NCI-H82 treated with DMSO at 0.1 percent for 48 hours (cell line): ENCODE data around the gene C2orf72.
"Not testable (repeated sequence)": the region's sequence is repeated elsewhere in the genome, so short reads cannot be mapped to it uniquely, and the experiment has no call there.

Experiments used
- DNase-seq: peaks from one replicate; lab custom pipeline; 2025; ENCODE audit not compliant: unreplicated experiment; lab: John Stamatoyannopoulos, UW

C2orf72 gene

DNA sequence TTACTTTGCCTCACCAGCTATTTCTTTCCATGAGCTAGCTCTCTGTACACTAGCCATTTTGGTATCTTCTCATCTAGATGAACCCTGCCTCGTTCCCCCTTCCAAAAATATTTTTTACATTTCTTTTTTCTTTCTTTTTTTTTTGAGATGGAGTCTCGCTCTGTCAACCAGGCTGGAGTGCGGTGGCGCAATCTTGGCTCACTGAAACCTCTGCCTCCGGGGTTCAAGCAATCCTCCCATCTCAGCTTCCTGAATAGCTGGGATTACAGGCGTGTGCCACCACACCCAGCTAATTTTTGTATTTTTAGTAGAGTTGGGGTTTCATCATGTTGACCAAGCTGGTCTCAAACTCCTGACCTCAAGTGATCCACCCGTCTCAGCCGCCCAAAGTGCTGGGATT lies 30.2 kb downstream of the C2orf72 start:
- DNase-seq = not testable (repeated sequence)

DNA sequence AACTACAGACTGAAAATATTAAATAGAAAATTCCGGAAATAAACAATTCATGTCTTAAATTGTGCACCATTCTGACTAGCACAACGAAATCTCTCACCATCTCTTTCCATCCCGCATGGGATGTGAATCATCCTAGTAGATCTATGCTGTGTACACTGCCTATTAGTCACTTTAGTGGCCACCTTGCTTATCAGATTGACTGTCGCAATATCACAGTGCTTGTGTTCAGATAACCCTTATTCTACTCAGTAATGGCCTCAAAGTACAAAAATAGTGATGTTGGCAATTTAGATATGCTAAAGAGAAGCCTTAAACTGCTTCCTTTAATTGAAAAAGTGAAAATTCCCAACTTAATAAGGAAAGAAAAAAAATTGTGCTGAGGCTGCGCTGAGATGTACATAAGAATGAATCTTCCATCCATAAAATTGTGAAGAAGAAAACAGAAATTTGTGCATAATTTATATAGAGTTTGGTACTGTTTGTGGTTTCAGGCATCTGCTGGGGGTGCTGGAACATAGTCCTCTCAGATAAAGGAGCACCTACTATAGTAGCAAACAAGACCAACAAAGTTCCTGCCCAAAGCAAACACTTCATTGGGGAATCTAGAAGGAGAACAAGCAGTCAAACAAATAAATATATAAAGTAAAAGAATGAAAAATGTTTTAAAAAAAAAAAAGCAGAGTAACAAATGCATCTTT lies 31.4 kb downstream of the C2orf72 start:
- no peak for DNase-seq

DNA sequence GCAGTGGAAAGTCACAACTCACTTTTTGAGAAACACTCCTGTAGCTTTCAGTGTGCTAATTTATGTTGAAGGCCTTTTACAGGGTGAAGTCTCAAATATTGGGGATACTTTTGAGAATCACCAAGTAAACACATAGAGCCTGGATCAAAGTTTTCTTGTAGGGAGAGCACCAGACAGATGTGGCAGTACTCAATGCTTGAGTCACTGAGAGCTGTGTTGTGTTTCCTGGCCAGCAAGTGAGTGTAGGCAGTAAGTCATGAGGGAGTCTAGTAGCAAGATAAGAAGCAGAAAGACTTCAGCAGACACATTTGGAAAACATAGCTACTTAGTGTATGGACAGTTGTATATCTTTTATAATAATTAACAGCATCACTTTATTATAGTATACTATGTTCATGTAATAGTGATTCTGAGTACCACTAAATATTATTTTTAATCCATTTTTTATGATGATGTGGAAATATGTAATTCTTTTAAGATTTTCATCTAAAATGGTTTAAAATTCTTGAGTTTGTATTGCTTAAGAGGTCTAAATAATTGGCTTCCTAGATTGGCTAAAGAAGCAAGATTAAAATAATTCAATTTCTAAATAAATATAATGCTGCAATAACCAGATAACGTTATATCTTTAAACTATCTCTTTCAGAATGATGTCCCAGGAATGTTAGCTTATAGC lies 32.2 kb downstream of the C2orf72 start:
- no peak for DNase-seq

DNA sequence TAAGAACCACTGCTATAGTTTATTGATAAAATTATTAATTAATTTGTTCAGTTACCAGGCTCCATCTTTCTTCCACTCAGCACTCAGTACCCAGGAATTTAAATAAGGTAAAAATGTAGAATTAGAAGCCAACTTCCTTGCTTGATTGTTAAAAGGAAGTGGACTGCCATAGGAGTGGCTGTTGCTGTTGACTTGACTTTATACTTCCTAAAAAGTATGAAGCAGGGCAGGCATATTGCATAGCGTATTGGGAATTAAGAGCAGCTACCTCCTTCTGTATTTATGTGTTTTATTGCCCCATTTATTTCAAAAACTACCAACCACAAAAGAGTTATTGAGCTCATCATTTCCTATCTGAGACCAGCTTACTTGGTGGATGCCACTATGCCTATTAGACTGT lies 47.2 kb downstream of the C2orf72 start:
- DNase-seq = no peak

DNA sequence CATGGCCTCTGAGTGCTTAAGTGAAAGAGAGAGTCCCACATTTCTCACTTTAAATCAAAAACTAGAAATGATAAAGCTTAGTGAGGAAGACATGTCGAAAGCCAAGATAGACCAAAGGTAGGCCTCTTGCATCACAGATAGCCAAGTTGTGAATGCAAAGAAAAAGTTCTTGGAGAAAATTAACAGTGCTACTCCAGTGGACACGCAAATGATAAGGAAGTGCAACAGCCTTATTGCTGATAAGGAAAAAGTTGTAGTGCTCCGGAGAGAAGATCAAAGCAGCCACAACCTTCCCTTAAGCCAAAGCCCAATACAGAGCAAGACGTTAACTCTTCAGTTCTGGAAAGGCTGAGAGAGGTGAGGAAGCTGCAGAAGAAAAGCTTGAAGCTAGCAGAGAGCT lies 51.4 kb downstream of the C2orf72 start:
- no peak for DNase-seq

DNA sequence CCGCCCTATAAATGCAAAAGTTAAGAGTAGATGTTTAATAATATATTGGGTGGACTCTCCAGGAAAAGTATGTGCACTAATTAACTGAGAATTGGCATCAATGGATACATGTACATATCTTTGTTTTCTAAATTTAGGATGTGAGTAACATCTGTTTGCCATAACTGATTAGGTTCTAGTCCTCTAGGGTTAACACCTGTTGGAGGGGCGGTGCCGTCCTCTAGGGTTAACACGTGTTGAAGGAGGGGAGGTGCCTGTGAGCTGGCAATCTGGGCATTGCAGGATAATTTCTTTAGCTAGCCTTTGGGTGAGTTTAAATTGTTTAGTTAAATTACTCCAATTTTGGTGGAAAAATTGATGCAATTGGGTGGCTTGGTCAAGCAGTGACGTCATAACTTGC lies 56.6 kb downstream of the C2orf72 start:
- DNase-seq = no peak

DNA sequence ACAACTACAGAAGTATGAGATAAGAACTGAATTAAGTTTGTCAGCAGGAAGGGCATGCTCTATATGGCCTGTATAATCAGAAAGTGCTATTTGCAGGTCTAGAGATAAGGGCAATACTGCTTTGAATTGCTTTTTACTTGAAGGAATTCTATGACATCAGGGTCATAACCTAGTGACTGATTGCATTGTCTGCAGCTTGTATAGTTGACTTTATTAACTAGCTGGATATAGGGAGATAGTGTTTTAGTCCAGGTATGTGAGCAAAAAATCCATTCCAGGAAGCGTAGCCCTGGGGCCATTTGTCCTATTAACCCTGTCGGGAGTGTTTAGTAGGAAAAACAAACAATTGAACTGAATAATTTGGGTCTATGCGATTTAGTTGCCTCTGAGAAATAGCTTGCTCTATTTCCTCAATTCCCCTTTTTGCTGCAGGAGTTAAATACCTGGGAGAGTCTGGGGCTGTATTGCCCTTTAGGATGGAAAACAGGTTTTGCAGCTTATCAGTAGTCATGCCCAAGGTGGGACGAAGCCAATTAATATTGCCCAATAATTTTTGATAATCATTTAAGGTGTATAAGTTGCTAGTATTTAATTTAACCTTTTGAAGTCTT lies 57.5 kb downstream of the C2orf72 start:
- DNase-seq = no peak
